ENCODE results near the gene NEO1.

GRCh38 chr15:73051391-73051806 is 864 bp upstream of the NEO1 start:
- TF ChIP-seq, protein P1, sequence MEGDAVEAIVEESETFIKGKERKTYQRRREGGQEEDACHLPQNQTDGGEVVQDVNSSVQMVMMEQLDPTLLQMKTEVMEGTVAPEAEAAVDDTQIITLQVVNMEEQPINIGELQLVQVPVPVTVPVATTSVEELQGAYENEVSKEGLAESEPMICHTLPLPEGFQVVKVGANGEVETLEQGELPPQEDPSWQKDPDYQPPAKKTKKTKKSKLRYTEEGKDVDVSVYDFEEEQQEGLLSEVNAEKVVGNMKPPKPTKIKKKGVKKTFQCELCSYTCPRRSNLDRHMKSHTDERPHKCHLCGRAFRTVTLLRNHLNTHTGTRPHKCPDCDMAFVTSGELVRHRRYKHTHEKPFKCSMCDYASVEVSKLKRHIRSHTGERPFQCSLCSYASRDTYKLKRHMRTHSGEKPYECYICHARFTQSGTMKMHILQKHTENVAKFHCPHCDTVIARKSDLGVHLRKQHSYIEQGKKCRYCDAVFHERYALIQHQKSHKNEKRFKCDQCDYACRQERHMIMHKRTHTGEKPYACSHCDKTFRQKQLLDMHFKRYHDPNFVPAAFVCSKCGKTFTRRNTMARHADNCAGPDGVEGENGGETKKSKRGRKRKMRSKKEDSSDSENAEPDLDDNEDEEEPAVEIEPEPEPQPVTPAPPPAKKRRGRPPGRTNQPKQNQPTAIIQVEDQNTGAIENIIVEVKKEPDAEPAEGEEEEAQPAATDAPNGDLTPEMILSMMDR (IDR thresholded peaks at IDR 0.05; ENCODE audit: poor library complexity), result no peak
- TF ChIP-seq EZH2 (IDR thresholded peaks at IDR 0.05; ENCODE audit: borderline replicate concordance), result no peak

All from hepatocyte (in vitro differentiated cells).